ENCODE results near the gene TOM1.

The TOM1 gene

GRCh38 chr22:35349704-35350538, 50.2 kb downstream of the TOM1 start:
- Histone ChIP-seq H3K4me1 (ENCODE audit: control insufficient read depth in 1 of 2, insufficient read depth in 2 of 2, low read length in 2 of 2) (peaks cover 11 to 15% of the 10 kb centered on the region in 2 donors), H3K36me3 (ENCODE audit: control insufficient read depth in 1 of 2, insufficient read depth in 2 of 2, low read length in 2 of 2) (peaks cover 6 to 36% of the 10 kb centered on the region in 2 donors), H3K27me3 (ENCODE audit: low read depth, low read length) (no peaks in the 10 kb centered on the region), H3K4me3 (ENCODE audit: low read depth in 1 of 2, low read length in 2 of 2) (peak overlapping the region in 1 of 2 donors; percentile 71), H3K27ac (ENCODE audit: low read length) (peak overlapping the region; percentile 40), H3K9me3 (ENCODE audit: control insufficient read depth in 1 of 2, low read length in 2 of 2) (no peaks in the 10 kb centered on the region)

GRCh38 chr22:35350539-35351503, 51.1 kb downstream of the TOM1 start:
- H3K27ac ChIP-seq (ENCODE audit: low read length): peak overlapping the region; percentile 74
- no peaks in the 10 kb centered on the region for H3K9me3 ChIP-seq (ENCODE audit: control insufficient read depth in 1 of 2, low read length in 2 of 2)
- peaks cover 11 to 15% of the 10 kb centered on the region in 2 donors for H3K4me1 ChIP-seq (ENCODE audit: control insufficient read depth in 1 of 2, insufficient read depth in 2 of 2, low read length in 2 of 2)
- H3K36me3 ChIP-seq (ENCODE audit: control insufficient read depth in 1 of 2, insufficient read depth in 2 of 2, low read length in 2 of 2): peaks cover 5 to 27% of the 10 kb centered on the region in 2 donors
- H3K4me3 ChIP-seq (ENCODE audit: low read depth in 1 of 2, low read length in 2 of 2): peak overlapping the region; percentile 71 to 78
- no peaks in the 10 kb centered on the region for H3K27me3 ChIP-seq (ENCODE audit: low read depth, low read length)

- H3K4me3 ChIP-seq (ENCODE audit: low read depth in 1 of 2, low read length in 2 of 2): no peak overlapping the region
- H3K27ac ChIP-seq (ENCODE audit: low read length): no peak overlapping the region
- no peaks in the 10 kb centered on the region for H3K27me3 ChIP-seq (ENCODE audit: low read depth, low read length)
- peaks cover 5 to 11% of the 10 kb centered on the region in 2 donors for H3K36me3 ChIP-seq (ENCODE audit: control insufficient read depth in 1 of 2, insufficient read depth in 2 of 2, low read length in 2 of 2)
- H3K9me3 ChIP-seq (ENCODE audit: control insufficient read depth in 1 of 2, low read length in 2 of 2): no peaks in the 10 kb centered on the region
- H3K4me1 ChIP-seq (ENCODE audit: control insufficient read depth in 1 of 2, insufficient read depth in 2 of 2, low read length in 2 of 2): peaks cover 11 to 15% of the 10 kb centered on the region in 2 donors
These were observed 52.8 kb downstream of the TOM1 start for GRCh38 chr22:35352214-35353111.

- Histone ChIP-seq H3K27ac (ENCODE audit: low read length) (no peak overlapping the region), H3K27me3 (ENCODE audit: low read depth, low read length) (no peaks in the 10 kb centered on the region), H3K4me1 (ENCODE audit: control insufficient read depth in 1 of 2, insufficient read depth in 2 of 2, low read length in 2 of 2) (peaks cover 11 to 15% of the 10 kb centered on the region in 2 donors)
These were observed 53.6 kb downstream of the TOM1 start for GRCh38 chr22:35353318-35353717.

GRCh38 chr22:35354068-35354467, 54.4 kb downstream of the TOM1 start:
- H3K36me3 ChIP-seq (ENCODE audit: control insufficient read depth in 1 of 2, insufficient read depth in 2 of 2, low read length in 2 of 2): no peaks in the 10 kb centered on the region
- no peak overlapping the region for H3K4me3 ChIP-seq (ENCODE audit: low read depth in 1 of 2, low read length in 2 of 2)
- no peaks in the 10 kb centered on the region for H3K27me3 ChIP-seq (ENCODE audit: low read depth, low read length)
- H3K9me3 ChIP-seq (ENCODE audit: control insufficient read depth in 1 of 2, low read length in 2 of 2): no peaks in the 10 kb centered on the region
- peaks cover 11 to 15% of the 10 kb centered on the region in 2 donors for H3K4me1 ChIP-seq (ENCODE audit: control insufficient read depth in 1 of 2, insufficient read depth in 2 of 2, low read length in 2 of 2)
- H3K27ac ChIP-seq (ENCODE audit: low read length): no peak overlapping the region

More at GRCh38 chr22:35353318-35353717, 53.6 kb downstream of the TOM1 start:
- Histone ChIP-seq H3K4me3 (ENCODE audit: low read depth in 1 of 2, low read length in 2 of 2) (no peak overlapping the region), H3K9me3 (ENCODE audit: control insufficient read depth in 1 of 2, low read length in 2 of 2) (no peaks in the 10 kb centered on the region), H3K36me3 (ENCODE audit: control insufficient read depth in 1 of 2, insufficient read depth in 2 of 2, low read length in 2 of 2) (peaks cover under 1 to 2% of the 10 kb centered on the region in 2 donors)

- Histone ChIP-seq H3K27ac (ENCODE audit: low read length) (no peak overlapping the region), H3K27me3 (ENCODE audit: low read depth, low read length) (no peaks in the 10 kb centered on the region), H3K36me3 (ENCODE audit: control insufficient read depth in 1 of 2, insufficient read depth in 2 of 2, low read length in 2 of 2) (no peaks in the 10 kb centered on the region), H3K4me3 (ENCODE audit: low read depth in 1 of 2, low read length in 2 of 2) (no peak overlapping the region), H3K4me1 (ENCODE audit: control insufficient read depth in 1 of 2, insufficient read depth in 2 of 2, low read length in 2 of 2) (no peaks in the 10 kb centered on the region), H3K9me3 (ENCODE audit: control insufficient read depth in 1 of 2, low read length in 2 of 2) (no peaks in the 10 kb centered on the region)
These were observed 58.4 kb downstream of the TOM1 start for GRCh38 chr22:35357883-35358621.

- H3K27me3 ChIP-seq (ENCODE audit: low read depth, low read length): no peaks in the 10 kb centered on the region
- H3K9me3 ChIP-seq (ENCODE audit: control insufficient read depth in 1 of 2, low read length in 2 of 2): no peaks in the 10 kb centered on the region
- H3K4me1 ChIP-seq (ENCODE audit: control insufficient read depth in 1 of 2, insufficient read depth in 2 of 2, low read length in 2 of 2): no peaks in the 10 kb centered on the region
- no peaks in the 10 kb centered on the region for H3K36me3 ChIP-seq (ENCODE audit: control insufficient read depth in 1 of 2, insufficient read depth in 2 of 2, low read length in 2 of 2)
- no peak overlapping the region for H3K27ac ChIP-seq (ENCODE audit: low read length)
- no peak overlapping the region for H3K4me3 ChIP-seq (ENCODE audit: low read depth in 1 of 2, low read length in 2 of 2)
These were observed 59.8 kb downstream of the TOM1 start for GRCh38 chr22:35359380-35360065.

- Histone ChIP-seq H3K4me3 (ENCODE audit: low read depth in 1 of 2, low read length in 2 of 2) (no peak overlapping the region), H3K27me3 (ENCODE audit: low read depth, low read length) (no peaks in the 10 kb centered on the region), H3K4me1 (ENCODE audit: control insufficient read depth in 1 of 2, insufficient read depth in 2 of 2, low read length in 2 of 2) (no peaks in the 10 kb centered on the region), H3K27ac (ENCODE audit: low read length) (no peak overlapping the region), H3K36me3 (ENCODE audit: control insufficient read depth in 1 of 2, insufficient read depth in 2 of 2, low read length in 2 of 2) (no peaks in the 10 kb centered on the region), H3K9me3 (ENCODE audit: control insufficient read depth in 1 of 2, low read length in 2 of 2) (no peaks in the 10 kb centered on the region)
These were observed 61.4 kb downstream of the TOM1 start for GRCh38 chr22:35361001-35361558.

GRCh38 chr22:35363566-35364086, 63.9 kb downstream of the TOM1 start:
- Histone ChIP-seq H3K27ac (ENCODE audit: low read length) (no peak overlapping the region), H3K27me3 (ENCODE audit: low read depth, low read length) (no peaks in the 10 kb centered on the region), H3K4me1 (ENCODE audit: control insufficient read depth in 1 of 2, insufficient read depth in 2 of 2, low read length in 2 of 2) (peaks cover 0 to 2% of the 10 kb centered on the region in 2 donors), H3K9me3 (ENCODE audit: control insufficient read depth in 1 of 2, low read length in 2 of 2) (no peaks in the 10 kb centered on the region), H3K4me3 (ENCODE audit: low read depth in 1 of 2, low read length in 2 of 2) (no peak overlapping the region), H3K36me3 (ENCODE audit: control insufficient read depth in 1 of 2, insufficient read depth in 2 of 2, low read length in 2 of 2) (no peaks in the 10 kb centered on the region)
